HFF-Myc (cell line): Measurements from ENCODE around the gene KCNE2.
A peak's percentile ranks its signal among the peaks of the same experiment; 100 is the strongest.

Source experiments
- DNase-seq: peaks from one replicate; pipeline ENCODE4 v3.0.0-alpha.2; 2011; ENCODE audit warnings: low read depth; ENCODE audit errors: extremely low read depth
- H3K4me3 ChIP-seq: replicated peaks from 2 replicates; pipeline ENCODE4 v1.5.1; 2011; ENCODE audit warnings: low read depth, mild to moderate bottlenecking, control low read depth, low read length
- TF ChIP-seq, protein P1 (sequence below): IDR thresholded peaks from 2 replicates; pipeline ENCODE4 v1.5.1; 2012; ENCODE audit warnings: mild to moderate bottlenecking, low read depth, low read length, control low read depth; ENCODE audit errors: missing control alignments

Gene KCNE2

GRCh38 chr21:34335316-34335715 lies 28.5 kb upstream of the KCNE2 start:
- peak; percentile 64 for DNase-seq

DNA sequence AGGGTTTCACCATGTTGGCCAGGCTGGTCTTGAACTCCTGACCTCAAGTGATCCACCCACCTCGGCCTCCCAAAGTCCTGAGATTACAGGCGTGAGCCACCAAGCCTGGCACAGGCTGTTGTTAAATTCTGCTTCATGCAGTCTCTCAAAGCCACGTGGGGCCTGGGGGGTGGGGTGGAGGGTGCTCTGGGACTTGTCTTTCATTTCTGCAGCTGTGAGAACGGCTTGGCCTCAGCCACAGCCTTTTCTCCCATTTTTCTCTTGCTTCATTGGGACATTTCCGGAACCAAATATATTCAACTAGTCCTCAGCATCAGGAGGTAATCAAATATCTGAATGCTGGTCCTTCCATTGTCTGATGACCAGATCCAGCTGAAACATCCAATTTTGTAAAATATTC lies 27.6 kb upstream of the KCNE2 start:
- DNase-seq = no peak
- TF ChIP-seq, protein P1, sequence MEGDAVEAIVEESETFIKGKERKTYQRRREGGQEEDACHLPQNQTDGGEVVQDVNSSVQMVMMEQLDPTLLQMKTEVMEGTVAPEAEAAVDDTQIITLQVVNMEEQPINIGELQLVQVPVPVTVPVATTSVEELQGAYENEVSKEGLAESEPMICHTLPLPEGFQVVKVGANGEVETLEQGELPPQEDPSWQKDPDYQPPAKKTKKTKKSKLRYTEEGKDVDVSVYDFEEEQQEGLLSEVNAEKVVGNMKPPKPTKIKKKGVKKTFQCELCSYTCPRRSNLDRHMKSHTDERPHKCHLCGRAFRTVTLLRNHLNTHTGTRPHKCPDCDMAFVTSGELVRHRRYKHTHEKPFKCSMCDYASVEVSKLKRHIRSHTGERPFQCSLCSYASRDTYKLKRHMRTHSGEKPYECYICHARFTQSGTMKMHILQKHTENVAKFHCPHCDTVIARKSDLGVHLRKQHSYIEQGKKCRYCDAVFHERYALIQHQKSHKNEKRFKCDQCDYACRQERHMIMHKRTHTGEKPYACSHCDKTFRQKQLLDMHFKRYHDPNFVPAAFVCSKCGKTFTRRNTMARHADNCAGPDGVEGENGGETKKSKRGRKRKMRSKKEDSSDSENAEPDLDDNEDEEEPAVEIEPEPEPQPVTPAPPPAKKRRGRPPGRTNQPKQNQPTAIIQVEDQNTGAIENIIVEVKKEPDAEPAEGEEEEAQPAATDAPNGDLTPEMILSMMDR = no peak
- no peak overlapping the region for H3K4me3 ChIP-seq

More at GRCh38 chr21:34335316-34335715, 28.5 kb upstream of the KCNE2 start:
- TF ChIP-seq, protein P1 = no peak
- H3K4me3 ChIP-seq = no peak overlapping the region

- TF ChIP-seq, protein P1 = no peak
- no peak for DNase-seq
Measured at GRCh38 chr21:34336756-34337391, 26.9 kb upstream of the KCNE2 start.

GRCh38 chr21:34337741-34338140 lies 26.1 kb upstream of the KCNE2 start:
- TF ChIP-seq, protein P1 = no peak
- H3K4me3 ChIP-seq = no peak overlapping the region
- no peak for DNase-seq

More at GRCh38 chr21:34336756-34337391, 26.9 kb upstream of the KCNE2 start:
- H3K4me3 ChIP-seq = no peak overlapping the region

DNA sequence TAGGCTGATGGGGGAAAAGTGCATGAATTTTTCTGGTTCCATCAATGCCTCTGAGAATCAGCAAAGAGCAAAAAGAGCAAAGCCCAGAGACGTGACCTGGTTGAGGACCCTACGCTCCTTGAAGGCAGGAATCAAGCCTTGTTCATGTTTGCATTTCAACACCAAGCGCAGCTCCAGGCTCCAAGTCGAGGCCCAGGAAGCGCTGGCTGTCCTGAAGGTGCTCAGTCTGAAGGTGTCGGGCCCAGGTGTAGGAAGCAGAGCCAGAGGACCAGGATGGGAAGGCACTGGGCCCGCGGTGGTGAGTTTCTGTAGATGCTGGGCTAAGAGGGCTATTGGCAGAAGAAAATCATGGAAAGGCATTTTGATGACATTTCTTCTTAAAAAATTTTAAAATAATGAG lies 25.6 kb upstream of the KCNE2 start:
- TF ChIP-seq, protein P1 = no peak
- H3K4me3 ChIP-seq = no peak overlapping the region
- DNase-seq = no peak

DNA sequence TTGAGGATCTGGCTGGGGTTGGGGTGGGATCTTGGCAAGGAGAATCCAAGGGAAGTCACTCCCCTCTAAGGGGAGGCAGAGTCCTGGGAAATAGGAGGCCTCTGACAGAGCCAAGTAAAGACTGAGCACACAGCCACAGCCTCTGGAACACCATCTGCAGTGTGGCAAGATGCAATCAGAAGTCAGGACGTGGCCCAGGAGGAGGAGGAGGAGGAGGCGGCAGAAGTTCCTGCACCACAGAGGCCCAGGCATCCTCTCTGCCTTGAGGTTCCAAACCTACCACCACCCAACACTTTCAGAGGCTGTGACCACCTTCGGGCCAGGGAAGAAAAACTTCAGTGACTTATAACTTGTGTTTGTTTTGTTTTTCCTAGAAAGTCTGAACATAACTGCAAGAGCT lies 23.7 kb upstream of the KCNE2 start:
- no peak for DNase-seq
- H3K4me3 ChIP-seq = no peak overlapping the region
- TF ChIP-seq, protein P1 = no peak

DNA sequence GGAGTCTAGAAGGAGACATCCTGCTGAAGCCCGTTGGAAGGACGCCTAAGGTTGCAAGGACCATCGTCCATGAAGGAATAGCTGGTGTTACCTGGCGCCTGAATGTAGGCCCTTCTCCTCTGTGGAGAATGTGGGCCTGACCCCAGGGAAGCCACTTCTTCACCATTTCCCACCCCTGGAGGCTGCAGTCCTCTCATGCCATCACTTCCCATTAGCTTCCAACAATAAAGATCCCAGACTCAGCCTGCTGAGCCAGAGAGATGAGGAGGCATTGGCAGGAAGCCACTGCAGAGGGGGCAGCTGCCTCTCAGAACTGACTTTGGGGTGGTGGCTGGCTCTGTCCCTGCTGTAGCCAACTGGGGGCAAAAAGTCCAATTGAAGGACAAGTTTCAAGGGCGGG lies 21.3 kb upstream of the KCNE2 start:
- no peak for DNase-seq
- no peak overlapping the region for H3K4me3 ChIP-seq
- TF ChIP-seq, protein P1 = no peak
